Nephron (organoid): ENCODE measurements around the gene ZFYVE28.

ENCODE experiments used
- H3K27ac Mint-ChIP-seq, 3 experiments: 2 replicates each; pipeline ENCODE4 v1.8.0; 2020; ENCODE audit warnings: mixed read lengths in 3 of 3, mild to moderate bottlenecking in 2 of 3, moderate library complexity in 1 of 3
- H3K27me3 Mint-ChIP-seq: 2 replicates; pipeline ENCODE4 v1.8.0; 2021; ENCODE audit warnings: low read depth, mild to moderate bottlenecking, moderate library complexity, mixed read lengths
- H3K36me3 Mint-ChIP-seq: 2 replicates; pipeline ENCODE4 v1.8.0; 2020; ENCODE audit warnings: low read depth, mixed read lengths
- H3K4me1 Mint-ChIP-seq: 2 replicates; pipeline ENCODE4 v1.8.0; 2020; ENCODE audit warnings: mixed read lengths
- H3K4me3 Mint-ChIP-seq, 3 experiments: 2 replicates each; pipeline ENCODE4 v1.8.0; 2020; ENCODE audit warnings: mild to moderate bottlenecking in 3 of 3, mixed read lengths in 3 of 3, moderate library complexity in 2 of 3
- H3K9me3 Mint-ChIP-seq: 2 replicates; pipeline ENCODE4 v1.8.0; 2020; ENCODE audit warnings: mixed read lengths
- TF ChIP-seq, protein P1 (sequence below), 3 experiments: fragments of 200-600 bp; sonication (generic); IDR thresholded peaks; one replicate each; pipeline ENCODE4 v1.5.0; 2021; ENCODE audit warnings: antibody characterized with exemption in 3 of 3; ENCODE audit not compliant: unreplicated experiment in 3 of 3

Gene ZFYVE28

DNA sequence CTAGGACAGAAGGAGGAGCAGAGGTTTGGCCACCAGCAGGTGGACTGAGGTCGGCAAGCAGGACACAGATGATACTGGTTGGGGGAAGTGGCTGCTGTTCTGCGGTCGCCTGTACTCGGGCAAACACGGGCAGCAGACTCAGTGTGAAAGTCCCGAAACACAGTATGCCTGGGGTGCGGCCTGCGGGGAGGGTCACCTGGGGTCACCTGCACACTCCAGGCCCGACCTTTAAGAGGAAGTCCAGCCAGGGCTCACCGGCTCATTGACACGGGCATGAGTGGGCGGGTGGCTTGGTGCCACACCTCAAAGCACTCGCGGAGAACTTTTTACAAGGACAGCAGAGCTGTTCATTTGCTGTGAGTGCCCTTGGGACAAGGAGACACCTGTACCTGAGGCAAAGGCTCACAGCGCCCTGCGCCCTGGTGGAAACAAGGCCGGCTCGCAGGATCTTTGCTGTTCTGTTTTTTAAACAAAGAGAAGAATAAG is 85.0 kb downstream of the ZFYVE28 start:
- Mint-ChIP-seq H3K4me3 (no peak overlapping the region), H3K27me3 (peaks cover 11% of the 10 kb centered on the region), H3K27ac (no peak overlapping the region), H3K9me3 (peaks cover 3% of the 10 kb centered on the region), H3K4me1 (no peaks in the 10 kb centered on the region), H3K36me3 (no peaks in the 10 kb centered on the region)
- TF ChIP-seq, protein P1, sequence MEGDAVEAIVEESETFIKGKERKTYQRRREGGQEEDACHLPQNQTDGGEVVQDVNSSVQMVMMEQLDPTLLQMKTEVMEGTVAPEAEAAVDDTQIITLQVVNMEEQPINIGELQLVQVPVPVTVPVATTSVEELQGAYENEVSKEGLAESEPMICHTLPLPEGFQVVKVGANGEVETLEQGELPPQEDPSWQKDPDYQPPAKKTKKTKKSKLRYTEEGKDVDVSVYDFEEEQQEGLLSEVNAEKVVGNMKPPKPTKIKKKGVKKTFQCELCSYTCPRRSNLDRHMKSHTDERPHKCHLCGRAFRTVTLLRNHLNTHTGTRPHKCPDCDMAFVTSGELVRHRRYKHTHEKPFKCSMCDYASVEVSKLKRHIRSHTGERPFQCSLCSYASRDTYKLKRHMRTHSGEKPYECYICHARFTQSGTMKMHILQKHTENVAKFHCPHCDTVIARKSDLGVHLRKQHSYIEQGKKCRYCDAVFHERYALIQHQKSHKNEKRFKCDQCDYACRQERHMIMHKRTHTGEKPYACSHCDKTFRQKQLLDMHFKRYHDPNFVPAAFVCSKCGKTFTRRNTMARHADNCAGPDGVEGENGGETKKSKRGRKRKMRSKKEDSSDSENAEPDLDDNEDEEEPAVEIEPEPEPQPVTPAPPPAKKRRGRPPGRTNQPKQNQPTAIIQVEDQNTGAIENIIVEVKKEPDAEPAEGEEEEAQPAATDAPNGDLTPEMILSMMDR (IDR thresholded peaks at IDR 0.05; ENCODE audit: unreplicated experiment in 3 of 3): no peak

DNA sequence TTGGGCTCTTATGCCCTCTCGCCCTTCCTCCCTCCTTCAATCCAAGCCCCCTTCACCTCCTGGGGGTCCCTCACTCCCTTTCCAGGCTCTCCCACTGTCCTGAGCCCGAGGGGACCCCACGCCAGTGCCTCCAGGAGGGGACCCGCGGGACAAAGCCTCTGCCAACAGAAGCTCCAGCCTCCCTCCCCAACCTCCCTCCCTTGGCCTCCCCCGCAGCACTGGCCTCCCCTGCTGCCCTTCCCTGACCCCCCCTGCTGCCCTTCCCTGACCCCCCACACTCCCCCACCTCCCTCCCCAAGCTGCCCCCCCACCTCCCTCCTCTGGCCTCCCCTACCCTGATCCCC is 85.5 kb downstream of the ZFYVE28 start:
- Mint-ChIP-seq H3K27ac (no peak overlapping the region), H3K36me3 (no peaks in the 10 kb centered on the region), H3K9me3 (peaks cover 7% of the 10 kb centered on the region), H3K4me3 (no peak overlapping the region), H3K27me3 (peaks cover 9% of the 10 kb centered on the region), H3K4me1 (no peaks in the 10 kb centered on the region)
- TF ChIP-seq, protein P1 (IDR thresholded peaks at IDR 0.05; ENCODE audit: unreplicated experiment in 3 of 3): no peak

DNA sequence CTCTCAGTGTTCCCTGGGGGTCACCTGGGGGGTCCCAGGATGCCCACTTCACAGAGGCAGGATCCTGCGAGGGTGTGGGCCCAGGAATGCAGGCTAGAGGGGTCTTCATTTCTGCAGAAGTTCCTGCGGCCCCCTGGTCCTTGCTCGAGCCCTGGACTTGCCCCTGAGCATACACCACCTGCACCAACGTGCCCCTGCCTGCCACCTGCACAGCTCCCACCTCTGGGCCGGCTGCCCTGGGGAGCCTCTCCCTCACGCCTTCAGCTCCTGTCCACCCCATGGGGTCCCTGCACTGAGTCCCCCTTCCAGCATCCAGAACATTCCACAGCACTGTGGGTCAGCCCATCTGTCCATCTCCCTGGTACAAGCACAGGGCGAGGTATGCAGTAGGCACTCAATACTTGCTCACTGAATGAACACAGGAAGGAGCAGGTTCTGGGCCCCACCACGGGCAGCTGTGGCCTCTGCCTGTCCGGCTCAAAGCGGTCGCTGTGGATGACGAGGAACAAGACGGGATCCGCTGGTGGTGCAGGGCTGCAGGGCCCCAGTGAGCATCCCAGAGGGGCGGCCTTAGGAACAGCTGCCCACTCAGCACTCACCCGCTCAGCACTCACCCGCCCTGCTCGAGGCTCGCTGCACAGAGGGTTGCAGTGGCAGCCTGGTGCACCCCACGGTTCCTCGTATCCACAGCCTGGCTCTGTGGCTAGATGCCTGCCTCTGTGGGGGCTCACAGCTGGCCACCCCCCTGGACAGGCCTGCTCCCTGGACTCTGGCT is 86.1 kb downstream of the ZFYVE28 start:
- H3K4me1 Mint-ChIP-seq: no peaks in the 10 kb centered on the region
- peaks cover 6% of the 10 kb centered on the region for H3K27me3 Mint-ChIP-seq
- peaks cover 11% of the 10 kb centered on the region for H3K9me3 Mint-ChIP-seq
- no peak overlapping the region for H3K4me3 Mint-ChIP-seq
- no peaks in the 10 kb centered on the region for H3K36me3 Mint-ChIP-seq
- no peak overlapping the region for H3K27ac Mint-ChIP-seq
- TF ChIP-seq, protein P1 (IDR thresholded peaks at IDR 0.05; ENCODE audit: unreplicated experiment in 3 of 3): no peak

DNA sequence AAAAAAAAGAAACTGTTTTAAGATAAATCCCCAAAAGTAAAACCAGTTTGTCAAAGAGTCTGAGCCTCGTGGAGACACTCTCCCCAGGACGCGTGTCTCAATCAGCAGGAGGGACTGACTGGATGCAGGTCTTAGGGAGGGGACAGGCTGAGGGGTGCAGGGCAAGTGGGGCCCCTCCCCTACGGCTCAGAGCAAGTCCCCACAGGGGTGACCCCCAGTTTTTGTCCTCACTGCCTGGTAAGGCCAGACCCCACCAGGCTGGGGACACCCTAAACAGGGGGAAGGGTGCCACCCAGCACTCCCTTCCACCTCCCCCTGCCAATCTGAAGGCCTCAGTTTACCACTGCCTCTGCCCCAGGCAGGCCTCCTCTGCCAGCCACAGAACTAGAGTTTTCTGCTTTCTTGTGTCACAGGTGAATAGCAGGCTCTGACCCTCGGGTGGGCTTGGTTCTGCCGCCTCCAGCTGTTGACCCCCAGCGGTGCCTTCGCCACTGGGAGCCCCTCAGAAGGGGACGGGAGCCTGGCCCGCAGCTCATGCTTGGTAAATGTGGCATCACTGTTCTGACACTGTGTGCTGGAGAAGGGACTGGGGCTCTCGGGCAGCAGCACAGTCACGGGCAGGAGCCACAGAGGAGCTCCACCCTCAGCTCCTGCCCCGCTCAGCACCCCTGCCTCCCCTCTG is 86.8 kb downstream of the ZFYVE28 start:
- no peak overlapping the region for H3K4me3 Mint-ChIP-seq
- no peaks in the 10 kb centered on the region for H3K36me3 Mint-ChIP-seq
- TF ChIP-seq, protein P1 (IDR thresholded peaks at IDR 0.05; ENCODE audit: unreplicated experiment in 3 of 3): no peak
- no peak overlapping the region for H3K27ac Mint-ChIP-seq
- no peaks in the 10 kb centered on the region for H3K4me1 Mint-ChIP-seq
- H3K27me3 Mint-ChIP-seq: peaks cover 6% of the 10 kb centered on the region
- peaks cover 13% of the 10 kb centered on the region for H3K9me3 Mint-ChIP-seq

DNA sequence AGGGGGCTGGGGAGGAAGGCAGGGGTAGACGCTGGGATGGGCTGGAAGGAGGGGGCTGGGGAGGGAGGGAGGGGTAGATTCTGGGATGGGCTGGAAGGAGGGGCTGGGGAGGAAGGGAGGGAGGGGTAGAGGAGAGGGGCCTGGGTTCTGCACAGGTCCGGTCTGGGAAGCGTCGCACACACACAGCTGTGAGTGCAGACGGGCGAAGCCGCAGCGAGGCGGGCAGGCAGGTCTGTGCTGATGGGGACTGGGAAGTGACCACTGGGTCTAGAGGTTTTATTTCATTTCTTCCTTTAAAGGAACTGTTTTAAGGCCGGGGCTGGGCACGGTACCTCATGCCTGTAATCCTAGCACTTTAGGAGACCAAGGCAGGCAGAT is 87.4 kb downstream of the ZFYVE28 start:
- no peaks in the 10 kb centered on the region for H3K27me3 Mint-ChIP-seq
- no peak overlapping the region for H3K27ac Mint-ChIP-seq
- H3K36me3 Mint-ChIP-seq: no peaks in the 10 kb centered on the region
- H3K4me3 Mint-ChIP-seq: no peak overlapping the region
- H3K9me3 Mint-ChIP-seq: peaks cover 19% of the 10 kb centered on the region
- no peaks in the 10 kb centered on the region for H3K4me1 Mint-ChIP-seq
- TF ChIP-seq, protein P1 (IDR thresholded peaks at IDR 0.05; ENCODE audit: unreplicated experiment in 3 of 3): no peak
